Skin epidermis (tissue), 12 donors: ENCODE results near the gene VPREB1.
"Not testable (repeated sequence)": the region's sequence is repeated elsewhere in the genome, so short reads cannot be mapped to it uniquely, and the experiment has no call there.

ENCODE experiments used
- H3K27ac ChIP-seq, 21 experiments: fragments of 200-600 bp; sonication (generic) in 11 of 21; one replicate each; pipeline ENCODE4 v1.5.0; 2020; ENCODE audit warnings: mild to moderate bottlenecking in 3 of 21, inconsistent platforms in 2 of 21, moderate library complexity in 2 of 21
- H3K4me3 ChIP-seq, 7 experiments: fragments of 200-600 bp; sonication (generic) in 2 of 7; one replicate each; pipeline ENCODE4 v1.5.0; 2020; ENCODE audit warnings: inconsistent platforms in 2 of 7, mild to moderate bottlenecking in 2 of 7, moderate library complexity in 1 of 7

The VPREB1 gene, protein sequence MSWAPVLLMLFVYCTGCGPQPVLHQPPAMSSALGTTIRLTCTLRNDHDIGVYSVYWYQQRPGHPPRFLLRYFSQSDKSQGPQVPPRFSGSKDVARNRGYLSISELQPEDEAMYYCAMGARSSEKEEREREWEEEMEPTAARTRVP

DNA sequence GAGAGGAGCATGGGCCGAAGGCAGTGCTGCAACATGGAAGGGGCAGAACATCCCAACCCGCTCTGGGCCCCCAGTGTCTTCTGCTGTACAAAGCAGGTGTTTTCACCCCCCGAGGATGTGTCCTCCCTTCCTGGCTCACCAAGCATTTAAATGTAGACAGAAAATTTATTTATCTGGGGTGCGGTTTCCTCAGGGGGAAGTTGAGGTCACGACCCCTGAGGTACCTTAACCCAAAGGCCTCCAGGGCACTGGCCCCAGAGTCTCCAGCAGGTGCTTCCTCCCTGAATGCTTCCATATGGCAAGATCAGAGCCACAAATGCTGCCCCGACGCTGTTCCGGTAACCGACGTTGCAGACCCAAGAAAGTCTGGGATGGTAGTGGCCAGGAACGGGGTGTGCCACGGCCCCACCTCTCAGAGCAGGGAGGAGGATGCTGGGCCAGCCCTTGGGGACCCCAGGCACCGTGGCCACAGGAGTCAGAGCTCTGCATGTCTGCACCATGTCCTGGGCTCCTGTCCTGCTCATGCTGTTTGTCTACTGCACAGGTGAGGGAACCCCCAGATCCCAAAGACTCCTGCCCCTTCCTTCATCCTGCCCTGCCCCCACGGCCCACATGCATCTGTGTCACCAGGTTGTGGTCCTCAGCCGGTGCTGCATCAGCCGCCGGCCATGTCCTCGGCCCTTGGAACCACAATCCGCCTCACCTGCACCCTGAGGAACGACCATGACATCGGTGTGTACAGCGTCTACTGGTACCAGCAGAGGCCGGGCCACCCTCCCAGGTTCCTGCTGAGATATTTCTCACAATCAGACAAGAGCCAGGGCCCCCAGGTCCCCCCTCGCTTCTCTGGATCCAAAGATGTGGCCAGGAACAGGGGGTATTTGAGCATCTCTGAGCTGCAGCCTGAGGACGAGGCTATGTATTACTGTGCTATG is at the start of gene VPREB1:
Gene VPREB1, plus strand, starts transcription at position 471 of the 935 bp plus-strand sequence. Its CDS starts 28 bp downstream, at position 499.
- Histone ChIP-seq H3K27ac (no peak within 1 kb of the TSS), H3K4me3 (no peak within 1 kb of the TSS)

DNA sequence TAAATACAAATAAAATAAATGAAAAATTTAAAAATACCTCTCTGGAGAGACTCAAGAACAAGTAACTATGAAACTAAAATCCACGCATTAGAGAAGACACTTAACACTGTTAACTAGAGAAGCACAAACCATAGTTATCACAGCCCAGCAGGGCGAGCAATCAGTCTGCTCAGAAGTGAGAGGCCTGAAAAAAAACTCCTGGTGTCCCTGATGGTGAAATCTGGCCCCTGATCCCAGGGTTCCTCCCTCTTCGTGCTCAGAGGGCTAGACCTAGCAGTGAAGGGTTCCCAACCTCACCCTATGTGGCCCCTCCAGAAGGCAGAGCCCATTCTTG is 49.7 kb upstream of the VPREB1 start:
- no peak overlapping the region for H3K27ac ChIP-seq
- H3K4me3 ChIP-seq: no peak overlapping the region

DNA sequence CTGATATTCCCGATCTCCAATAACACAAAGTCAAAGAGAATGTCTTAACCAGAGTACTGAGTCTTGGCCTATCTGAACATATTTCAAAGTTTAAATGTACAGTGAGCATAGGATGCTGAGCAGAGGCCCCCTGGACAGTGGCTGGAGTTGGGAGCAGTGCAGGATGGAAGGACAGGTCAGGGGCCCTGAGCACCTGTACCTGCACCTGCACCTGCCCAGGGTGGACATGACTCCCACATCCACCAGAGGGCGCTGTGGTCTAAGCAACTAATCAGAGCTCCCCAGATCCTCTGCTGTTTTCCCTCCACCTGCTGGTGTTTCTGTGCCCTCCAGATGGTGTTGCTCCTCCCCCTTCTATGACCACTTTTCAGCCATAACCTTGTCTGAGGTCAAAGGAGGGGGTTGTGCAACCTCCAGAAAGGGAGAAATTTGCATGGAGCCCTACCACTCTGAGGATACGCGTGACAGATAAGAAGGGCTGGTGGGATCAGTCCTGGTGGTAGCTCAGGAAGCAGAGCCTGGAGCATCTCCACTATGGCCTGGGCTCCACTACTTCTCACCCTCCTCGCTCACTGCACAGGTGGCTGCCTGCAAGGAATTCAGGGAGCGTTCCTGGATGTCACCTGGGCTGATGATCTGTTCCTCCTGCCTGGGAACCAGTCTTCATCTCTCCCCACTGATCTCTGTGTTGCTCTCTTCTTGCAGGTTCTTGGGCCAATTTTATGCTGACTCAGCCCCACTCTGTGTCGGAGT is 49.1 kb upstream of the VPREB1 start:
- no peak overlapping the region for H3K27ac ChIP-seq

DNA sequence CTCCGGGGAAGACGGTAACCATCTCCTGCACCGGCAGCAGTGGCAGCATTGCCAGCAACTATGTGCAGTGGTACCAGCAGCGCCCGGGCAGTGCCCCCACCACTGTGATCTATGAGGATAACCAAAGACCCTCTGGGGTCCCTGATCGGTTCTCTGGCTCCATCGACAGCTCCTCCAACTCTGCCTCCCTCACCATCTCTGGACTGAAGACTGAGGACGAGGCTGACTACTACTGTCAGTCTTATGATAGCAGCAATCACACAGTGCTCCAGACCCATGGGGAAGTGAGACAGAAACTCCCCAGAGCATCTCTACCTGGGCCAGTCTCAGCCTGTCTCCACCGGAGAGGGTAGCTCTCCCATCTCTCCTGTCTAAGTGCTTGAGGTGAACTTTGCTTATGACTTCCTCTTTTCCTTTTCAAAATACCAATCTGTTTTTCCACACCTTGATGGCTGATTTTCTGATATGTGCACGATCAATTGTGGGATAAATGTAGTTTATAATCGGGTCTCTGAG is 48.5 kb upstream of the VPREB1 start:
- Histone ChIP-seq H3K27ac (no peak overlapping the region), H3K4me3 (no peak overlapping the region)

More for the DNA sequence above, 49.1 kb upstream of the VPREB1 start:
- no peak overlapping the region for H3K4me3 ChIP-seq

DNA sequence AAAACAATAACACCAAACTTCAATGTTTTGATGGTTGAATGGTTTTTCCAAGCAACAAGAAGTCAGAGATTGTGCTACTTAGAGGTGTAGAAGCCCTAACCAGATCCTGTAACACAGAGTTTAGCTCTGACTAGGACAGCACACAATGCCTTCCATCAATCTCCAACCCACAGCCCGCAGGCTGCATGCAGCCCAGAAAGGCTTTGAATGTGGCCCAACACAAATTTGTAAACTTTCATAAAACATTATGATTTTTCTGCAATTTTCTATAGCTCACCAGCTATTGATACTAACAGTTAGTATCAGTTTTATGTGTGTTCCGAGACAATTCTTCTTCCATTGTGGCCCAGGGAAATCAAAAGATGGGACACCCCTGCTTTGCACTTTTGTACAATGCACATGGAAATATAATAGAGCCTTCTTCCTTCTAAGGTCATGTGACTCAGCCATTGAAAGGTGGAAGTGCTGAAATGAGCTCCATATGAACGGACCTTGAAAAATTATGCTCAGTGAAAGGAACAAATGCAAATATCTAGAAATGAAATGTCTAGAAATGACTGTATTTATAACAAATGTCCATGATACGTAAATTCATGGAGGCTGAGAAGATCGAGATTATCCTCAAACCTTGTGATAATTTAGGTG is 47.6 kb upstream of the VPREB1 start:
- Histone ChIP-seq H3K4me3 (no peak overlapping the region), H3K27ac (no peak overlapping the region)

DNA sequence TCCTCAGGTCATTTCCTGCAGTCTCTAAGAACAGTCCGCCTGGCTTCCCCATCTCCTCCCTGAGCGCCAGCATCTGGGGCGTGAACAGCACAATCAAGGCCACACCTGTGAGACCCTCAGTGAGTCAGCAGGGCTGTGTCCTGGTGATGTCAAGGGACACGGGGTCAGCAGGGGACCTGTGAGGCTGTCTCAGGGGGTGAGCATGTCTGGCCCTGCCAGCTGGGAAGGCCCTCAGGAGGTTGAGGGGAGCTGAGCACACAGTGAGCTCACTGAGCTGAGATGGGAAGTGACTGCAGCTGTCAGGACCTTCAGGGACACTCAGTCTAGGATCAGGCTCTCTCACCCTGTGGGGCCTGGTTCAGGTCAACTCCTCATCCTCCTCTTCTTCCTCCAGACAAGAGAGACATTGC is 46.6 kb upstream of the VPREB1 start:
- no peak overlapping the region for H3K27ac ChIP-seq
- no peak overlapping the region for H3K4me3 ChIP-seq

DNA sequence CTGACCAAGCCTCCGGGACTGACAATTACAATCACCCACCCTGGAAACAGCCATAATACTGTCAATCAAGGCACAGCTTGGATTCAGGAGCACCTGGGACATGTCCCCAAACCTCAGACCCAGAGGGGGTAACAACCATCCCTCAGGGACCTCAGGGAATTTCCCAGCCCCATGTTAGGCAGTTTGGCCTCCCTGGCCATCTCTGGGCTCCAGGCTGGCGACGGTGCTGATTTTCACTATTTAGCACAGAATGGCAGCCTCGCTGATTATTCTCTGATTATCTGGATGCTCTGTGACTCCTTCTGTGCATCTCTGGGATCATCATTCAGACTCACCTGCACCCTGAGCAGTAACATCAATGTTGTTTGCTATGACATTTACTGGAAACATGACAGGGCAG is 45.8 kb upstream of the VPREB1 start:
- Histone ChIP-seq H3K4me3 (no peak overlapping the region), H3K27ac (no peak overlapping the region)

DNA sequence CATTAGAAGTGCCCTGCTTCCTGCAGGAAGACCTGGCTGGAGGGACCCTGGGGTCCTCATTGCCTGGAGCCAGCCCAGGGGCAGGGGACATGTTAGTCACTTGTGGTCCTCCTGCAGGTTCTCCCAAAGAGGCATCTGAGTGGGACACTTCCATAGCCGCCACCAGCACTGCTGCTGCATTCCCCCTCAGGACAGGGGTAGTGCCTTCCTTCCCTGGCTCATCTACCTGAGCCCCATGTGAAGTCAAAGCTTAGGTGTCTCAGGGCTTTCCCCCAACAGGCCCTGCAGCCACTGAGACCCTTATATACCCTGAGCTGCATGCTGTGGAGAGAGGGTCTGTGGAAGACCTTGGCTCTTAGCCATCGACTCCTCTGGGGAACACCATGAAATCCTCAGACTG is 45.0 kb upstream of the VPREB1 start:
- Histone ChIP-seq H3K4me3 (no peak overlapping the region), H3K27ac (no peak overlapping the region)

DNA sequence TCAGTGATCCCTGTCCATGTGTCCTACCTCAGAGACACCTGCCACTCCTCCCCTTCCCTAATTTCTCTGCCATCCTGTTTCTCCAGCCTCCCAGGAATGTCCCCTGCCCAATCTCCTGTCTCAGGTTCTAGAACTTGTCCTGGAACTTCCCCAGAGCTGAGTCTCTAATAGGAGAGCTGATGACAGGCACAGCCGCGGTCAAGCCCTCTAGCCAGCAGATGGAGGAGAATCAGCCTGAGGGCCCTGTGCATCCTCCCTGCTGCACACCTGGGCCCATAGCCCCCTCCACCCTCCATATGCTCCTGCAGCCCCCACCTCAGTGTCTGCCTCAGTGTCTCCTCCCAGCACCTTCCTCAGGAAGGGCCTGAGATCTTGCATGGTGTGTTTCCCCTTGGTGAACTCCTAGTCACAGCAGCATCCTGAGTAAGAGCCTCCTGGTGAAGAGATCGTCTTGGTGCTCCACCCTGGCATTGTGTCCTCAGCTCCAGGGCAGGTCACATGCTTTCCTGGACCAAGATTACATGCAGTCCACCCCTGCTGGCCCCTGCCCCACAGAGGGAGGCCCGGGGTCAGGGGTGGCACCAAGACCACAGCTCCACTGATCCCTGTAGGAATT is 43.9 kb upstream of the VPREB1 start:
- Histone ChIP-seq H3K4me3 (no peak overlapping the region), H3K27ac (no peak overlapping the region)

DNA sequence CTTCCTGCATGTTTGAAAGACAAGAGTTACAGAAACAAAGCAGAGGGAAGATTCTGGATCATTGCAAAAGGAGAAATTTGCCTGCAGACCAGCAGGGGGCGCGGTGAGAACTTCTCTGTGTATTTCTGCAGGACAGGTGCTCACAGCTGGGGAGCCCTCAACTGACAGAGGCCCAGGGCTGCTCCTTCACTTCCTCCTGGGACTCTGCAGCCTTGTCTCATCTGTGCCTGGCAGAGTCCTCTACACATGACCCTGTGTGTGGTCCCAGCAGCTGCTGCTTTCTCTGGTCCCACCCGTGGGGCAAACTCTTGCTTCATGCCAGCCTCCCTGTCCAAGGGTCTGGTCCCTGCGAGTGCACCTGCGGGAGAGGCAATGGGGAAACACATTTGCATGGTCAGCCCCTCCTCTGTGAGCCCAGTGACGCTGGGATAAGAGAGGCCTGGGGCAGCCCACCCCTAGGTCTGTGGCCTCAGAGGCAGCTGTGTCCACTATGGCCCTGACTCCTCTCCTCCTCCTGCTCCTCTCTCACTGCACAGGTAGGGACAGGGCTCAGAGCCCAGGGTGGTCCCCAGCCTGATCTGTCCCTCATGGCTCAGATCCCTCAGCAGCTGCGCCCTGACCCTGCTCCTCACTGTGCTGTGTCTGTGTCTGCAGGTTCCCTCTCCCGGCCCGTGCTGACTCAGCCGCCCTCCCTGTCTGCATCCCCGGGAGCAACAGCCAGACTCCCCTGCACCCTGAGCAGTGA is 43.2 kb upstream of the VPREB1 start:
- H3K27ac ChIP-seq: no peak overlapping the region
- no peak overlapping the region for H3K4me3 ChIP-seq

DNA sequence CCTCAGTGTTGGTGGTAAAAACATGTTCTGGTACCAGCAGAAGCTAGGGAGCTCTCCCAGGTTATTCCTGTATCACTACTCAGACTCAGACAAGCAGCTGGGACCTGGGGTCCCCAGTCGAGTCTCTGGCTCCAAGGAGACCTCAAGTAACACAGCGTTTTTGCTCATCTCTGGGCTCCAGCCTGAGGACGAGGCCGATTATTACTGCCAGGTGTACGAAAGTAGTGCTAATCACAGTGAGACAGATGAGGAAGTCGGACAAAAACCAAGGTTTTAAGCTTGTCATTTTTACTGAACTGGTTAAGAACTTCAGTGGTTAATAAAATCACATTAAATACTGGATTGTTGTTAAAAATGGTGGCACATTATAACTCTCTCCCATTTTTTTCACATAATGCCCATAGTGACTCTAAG is 42.6 kb upstream of the VPREB1 start:
- Histone ChIP-seq H3K27ac (no peak overlapping the region), H3K4me3 (no peak overlapping the region)

DNA sequence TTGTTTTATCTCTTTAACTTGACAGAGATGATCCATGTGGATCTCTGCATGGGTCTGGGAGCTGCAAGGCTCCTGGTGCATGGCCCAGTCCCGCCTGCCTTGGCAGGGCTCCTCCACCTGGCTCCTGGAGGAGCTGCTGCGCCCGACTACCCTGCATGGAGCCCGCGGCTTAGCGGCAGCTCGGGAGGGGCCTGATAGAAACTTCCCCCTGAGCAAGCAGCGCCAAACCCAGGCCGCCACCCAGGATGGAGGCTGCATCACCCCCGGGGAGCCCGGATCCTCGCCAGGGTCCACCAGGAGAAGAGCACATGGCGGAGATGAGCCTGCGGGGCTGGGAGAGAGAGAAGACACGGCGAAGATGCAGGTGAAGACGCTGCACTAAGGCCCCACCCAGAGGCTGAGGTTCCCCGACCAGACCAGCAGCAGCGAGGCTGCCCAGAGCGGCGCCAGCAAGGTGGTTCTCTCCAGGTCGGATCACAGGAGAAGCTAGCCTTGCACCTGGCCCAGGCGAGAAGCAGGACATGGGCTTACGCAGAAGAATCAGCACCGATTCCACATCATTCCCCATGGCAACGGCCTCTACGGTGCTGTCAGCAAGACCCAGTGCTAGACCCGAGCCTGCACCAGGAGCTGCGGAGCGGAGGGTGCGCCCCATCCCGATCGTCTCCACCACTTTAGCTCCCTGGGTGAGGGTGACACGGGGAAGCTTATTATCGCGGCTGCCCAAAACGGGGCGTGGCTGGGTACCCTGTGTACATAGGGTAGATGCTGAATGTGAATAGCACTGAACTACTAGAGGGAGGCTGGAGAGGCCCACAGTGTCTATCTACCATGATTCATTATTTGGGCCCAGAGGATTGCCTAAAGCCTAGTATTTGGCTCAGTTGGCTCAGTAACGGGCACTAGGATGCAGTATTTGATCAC is 41.3 kb upstream of the VPREB1 start:
- no peak overlapping the region for H3K27ac ChIP-seq
- no peak overlapping the region for H3K4me3 ChIP-seq

DNA sequence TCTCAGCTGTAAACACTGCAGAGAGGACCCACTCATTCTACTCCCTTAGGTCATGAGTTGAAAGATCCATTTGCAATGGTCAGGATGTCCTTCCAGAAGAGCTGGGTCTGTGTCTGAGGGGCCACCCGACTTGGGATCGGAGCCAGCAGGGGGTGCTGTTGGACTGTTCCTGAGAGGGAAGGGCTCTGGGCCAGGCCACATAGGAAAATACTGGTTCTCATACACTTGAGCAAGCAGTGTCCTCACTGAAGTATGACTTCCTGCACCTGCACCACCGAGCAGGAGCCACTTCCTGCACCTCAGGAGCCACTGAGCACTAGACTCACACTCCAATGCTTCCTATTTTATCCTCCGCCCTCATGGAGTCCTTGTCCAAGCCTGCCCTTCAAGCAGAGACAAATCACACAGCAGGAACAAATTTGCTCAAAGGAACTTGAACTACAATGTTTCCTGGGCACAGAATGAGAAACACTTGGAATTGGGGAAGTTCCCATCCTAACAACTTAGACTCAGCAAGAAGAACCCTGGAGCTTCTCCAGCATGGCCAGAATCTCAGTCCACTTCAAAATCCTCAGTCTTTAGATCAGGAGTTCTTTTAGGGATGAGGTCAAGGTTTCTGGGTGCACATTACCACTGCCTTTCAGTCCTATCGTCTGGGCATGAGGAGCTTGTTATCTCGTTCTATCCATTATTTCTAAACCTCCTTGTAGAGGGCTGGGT is 36.6 kb upstream of the VPREB1 start:
- Histone ChIP-seq H3K27ac (no peak overlapping the region), H3K4me3 (no peak overlapping the region)

DNA sequence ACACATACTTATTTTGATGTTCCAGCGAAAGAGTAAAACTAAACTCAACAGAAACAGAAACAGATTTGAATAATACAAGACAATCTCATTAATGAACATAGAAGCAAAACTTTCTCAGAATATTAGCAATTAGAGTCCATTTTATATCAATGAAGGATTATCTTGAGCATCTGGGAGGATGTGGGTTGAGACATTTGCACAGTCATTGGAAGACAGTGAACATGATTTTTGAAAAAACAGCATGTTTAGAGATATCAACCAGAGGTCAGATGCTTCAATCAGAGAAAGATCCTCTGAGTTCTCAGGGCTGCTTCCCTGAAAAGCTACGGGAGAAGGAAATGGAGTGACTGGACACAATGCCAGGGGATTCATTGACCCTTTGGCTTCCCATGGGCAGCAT is 35.9 kb upstream of the VPREB1 start:
- H3K4me3 ChIP-seq: no peak overlapping the region
- no peak overlapping the region for H3K27ac ChIP-seq

DNA sequence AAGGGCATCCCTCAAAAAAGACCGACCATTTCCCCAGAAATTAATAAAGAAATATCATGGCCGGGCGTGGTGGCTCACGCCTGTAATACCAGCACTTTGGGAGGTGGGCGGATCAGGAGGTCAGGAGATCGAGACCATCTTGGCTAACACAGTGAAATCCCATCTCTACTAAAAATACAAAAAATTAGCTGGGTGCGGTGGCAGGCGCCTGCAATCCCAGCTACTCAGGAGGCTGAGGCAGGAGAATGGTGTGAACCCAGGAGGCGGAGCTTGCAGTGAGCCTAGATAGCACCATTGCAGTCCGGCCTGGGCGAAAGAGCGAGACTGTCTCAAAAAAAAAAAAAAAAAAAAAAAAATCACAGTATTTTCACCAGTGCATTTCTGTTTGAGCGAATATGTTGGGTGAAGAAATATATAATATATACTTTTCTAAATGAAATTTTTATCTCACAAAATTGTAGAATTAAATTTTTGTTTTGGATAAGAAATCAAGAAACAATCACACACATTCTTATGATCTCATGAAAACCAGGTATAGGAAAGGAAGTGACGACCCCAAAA is 35.4 kb upstream of the VPREB1 start:
- H3K27ac ChIP-seq, H3K4me3 ChIP-seq: not testable (repeated sequence)

DNA sequence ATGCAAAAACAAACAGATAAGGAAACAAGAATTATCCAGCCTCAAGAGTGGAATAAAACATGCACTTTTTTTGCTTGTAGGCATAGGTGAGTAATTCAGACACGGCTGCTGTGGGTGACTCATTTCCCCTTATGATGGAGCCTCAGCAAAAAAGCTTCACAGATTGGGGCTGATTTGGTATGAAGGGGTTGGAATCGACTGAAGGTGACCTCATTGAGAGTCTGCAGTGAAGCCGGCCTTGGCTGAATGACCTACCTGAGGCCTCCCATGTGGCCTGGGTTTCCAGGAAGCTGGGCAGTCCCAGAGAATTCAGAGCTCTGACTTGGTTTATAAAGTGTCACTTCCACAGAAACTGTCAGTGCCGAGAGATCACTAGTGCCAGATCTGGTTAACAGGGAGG is 34.2 kb upstream of the VPREB1 start:
- Histone ChIP-seq H3K27ac (peak overlapping the region in 2 of 21 experiments; percentile 16 to 42), H3K4me3 (no peak overlapping the region)
